GM18907 (cell line): Measurements from ENCODE around the gene RASSF4.

Experiments used
- ATAC-seq: cut with Tn5 transposase; IDR thresholded peaks from one replicate; pipeline ENCODE4 v1.9.1; 2021; ENCODE audit warnings: mild to moderate bottlenecking, moderate library complexity; ENCODE audit not compliant: unreplicated experiment

RASSF4 gene

GRCh38 chr10:44959247-44960087 lies at the start of gene RASSF4:
RASSF4 (plus strand) TSS chr10:44959802; CDS start chr10:44970203, 10,401 bp downstream.
- ATAC-seq: peak; percentile 97

GRCh38 chr10:44909910-44910309 lies 49.7 kb upstream of the RASSF4 start:
- ATAC-seq: no peak

GRCh38 chr10:44910602-44911001 lies 49.0 kb upstream of the RASSF4 start:
- no peak for ATAC-seq

DNA sequence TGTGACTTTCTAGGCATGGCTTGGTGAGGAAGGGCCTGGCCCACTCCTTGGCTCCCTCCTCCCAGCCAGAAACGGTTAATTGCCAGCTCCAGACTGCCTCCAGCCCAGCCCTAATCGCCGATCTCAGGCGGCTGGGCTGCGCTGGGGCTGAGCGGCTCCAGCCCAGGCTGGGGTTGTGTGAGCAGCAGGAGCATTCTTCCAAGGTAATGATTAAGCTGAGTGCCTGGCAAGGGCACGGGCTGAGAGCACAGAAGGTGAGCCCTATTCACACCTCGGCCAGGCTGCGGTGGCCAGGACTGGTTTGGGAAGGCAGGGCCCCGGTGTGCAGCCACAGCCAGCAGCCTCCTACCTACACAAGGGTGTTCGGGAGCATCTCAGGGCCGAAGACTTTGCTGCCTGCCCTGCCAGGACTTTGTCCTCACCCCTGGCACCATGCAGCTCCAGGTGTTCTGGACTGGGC lies 48.5 kb upstream of the RASSF4 start, which contains the start of gene TMEM72:
TSS of gene TMEM72 (plus strand) at position 257 of the 460 bp plus-strand sequence. CDS start at position 433, 176 bp downstream.
- no peak for ATAC-seq

GRCh38 chr10:44911951-44912350 lies 47.7 kb upstream of the RASSF4 start:
- no peak for ATAC-seq

DNA sequence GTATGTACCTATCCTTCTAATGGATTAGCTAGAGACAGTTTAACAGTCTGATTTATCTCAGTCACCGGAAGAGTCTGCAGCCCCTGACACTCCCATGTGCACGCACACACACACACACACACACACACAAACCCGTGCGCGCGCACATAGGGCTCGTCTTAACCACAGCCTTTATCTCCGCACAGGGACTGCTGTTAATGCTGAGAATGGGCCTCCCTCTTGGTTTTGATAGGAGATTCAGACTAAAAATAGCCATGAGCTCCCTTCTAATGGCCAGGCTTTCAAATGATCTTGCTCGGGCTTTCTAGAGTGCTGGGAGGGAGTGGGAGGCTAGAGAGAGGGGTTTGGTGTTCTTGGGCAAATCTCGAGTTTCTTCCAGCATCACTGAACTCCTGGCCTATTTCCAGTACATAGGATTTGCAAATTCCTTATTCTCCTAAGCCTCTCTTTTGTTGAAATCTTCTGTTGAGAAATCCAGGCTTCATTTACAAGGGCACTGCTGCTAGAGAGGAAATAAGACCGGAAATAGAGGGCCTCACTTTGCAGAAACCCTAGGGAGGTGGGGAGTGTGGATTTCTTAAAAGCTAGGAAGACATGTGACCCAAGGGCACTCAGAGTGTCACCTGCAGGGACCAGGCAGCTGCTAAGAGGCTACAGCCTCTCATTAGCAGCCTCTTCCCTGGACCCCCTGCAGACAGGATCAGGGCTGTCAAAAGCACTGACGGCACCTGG lies 46.1 kb upstream of the RASSF4 start:
- ATAC-seq: no peak

GRCh38 chr10:44914891-44915290 lies 44.7 kb upstream of the RASSF4 start:
- ATAC-seq: no peak

GRCh38 chr10:44916429-44916828 lies 43.2 kb upstream of the RASSF4 start:
- no peak for ATAC-seq

DNA sequence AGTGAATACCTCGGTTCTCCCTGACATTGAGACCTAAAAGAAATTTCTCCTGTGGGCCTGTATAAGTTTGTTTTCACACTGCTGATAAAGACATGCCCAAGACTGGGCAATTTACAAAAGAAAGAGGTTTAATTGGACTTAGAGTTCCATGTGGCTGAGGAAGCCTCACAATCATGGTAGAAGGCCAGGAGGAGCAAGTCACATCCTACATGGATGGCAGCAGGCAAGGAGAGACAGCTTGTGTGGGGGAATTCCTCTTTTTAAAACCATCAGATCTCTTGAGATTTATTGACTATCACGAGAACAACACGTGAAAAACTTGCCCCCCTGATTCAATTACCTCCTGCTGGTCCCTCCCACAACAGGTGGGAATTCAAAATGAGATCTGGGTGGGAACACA lies 41.8 kb upstream of the RASSF4 start:
- ATAC-seq: no peak

DNA sequence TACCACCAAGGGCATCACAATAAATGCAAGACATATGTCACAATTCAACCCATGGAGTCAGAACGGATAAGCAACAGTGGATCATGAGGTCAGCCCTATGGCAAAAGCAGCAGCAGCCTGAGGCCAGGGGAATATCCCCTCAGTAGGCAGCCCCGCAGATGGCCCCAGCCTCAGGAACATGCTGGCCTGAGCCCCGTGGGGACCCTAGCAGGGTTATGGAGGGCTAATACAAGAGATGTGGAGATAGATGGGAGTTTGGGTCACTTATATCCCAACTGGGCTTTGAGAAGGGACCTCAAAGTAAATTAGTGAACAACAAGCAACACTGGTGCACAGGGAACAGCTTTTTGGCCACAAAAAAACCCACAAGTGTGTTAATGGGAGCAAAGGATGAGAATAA lies 39.4 kb upstream of the RASSF4 start:
- ATAC-seq: no peak

DNA sequence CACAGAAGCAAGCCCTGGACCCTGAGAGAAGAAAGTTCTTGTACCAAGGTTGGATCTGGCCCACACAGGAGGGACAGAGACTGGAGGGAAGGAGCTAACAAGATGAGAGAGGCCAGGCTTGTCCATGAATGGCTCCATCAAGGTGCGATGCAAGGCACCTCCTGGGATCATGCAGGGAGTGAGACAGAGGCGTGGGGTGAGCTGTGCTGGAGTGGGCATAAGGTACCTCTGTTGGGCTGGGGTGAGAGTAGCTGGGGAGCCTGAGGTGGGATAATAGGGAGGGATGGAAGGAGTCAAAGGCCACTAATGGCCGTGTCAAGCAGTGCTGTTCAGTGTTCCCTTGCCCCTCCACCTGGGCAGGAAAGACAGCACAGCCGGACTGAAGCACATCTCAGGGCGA lies 38.5 kb upstream of the RASSF4 start:
- ATAC-seq: no peak

DNA sequence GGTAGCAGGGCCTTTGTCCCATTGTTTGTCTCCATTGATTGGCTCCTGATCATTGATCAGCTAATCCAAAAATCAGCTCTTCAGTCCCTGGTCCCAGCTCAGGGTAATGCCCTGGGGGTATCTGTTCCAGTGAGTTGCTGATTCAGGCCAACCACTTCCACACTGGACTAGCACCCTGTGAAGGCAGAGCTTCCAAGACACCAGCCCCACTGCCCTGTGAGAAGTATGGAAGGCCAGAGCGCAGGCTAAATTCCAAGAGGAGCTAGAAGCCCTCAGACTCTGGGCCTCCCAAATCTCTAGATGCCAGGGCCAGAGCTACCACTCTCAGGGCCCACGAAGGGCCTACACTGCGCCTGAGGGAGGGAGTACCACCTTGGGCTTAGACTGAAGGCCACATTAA lies 38.1 kb upstream of the RASSF4 start:
- no peak for ATAC-seq

DNA sequence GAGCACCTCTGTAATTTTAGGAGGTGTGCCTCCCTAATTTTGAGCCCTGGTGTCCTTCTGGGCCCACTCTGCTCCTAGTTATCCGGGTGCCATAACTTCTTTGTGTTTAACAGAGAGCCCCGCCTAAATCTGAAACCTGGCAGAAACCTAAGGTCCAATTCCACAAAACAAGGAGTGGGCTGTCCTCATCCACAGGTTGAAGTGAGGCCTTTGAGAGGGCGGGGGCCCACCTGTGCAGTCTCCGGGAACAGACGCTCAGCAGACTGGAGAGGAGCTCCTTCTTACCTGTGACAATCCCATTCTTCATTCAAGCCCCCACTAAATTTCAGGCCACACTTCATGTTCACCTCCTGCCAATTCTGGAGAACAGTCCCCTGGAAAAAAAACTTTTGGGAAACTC lies 37.6 kb upstream of the RASSF4 start:
- ATAC-seq: no peak

DNA sequence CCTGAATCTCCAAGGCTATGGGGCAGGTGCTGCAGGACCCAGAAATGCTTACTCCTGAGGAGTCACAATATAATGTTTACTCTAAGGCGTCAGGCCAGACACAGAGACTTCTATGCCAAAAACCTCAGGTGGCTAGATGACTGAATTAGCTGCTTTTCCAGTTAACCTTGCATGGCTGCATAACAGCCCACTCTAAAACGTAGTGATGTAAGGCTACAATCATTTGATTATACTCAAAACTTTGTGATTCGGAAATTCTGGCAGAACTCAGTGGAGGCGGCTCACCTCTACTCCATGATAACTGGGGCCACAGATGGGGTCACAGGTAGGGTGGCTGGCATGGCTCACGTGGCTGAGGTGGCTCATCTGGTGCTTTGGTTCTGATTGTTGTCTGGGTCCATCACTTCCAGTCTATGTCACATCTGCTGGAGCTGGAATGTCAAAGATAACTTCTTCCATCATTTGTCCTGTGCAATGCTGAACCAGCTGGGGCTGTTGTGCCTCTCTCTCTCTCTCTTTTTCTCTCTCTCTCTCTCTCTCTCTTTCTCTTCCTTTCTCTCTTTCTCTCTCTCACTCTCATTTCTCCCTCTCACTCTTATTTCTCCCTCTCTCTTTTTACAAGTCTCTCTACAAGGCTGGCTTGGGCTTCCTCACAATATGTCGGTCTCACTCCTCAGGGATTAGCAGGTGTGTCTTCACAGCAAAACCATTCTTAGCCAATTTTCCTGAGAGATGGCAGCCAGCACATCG lies 36.6 kb upstream of the RASSF4 start:
- ATAC-seq: no peak

DNA sequence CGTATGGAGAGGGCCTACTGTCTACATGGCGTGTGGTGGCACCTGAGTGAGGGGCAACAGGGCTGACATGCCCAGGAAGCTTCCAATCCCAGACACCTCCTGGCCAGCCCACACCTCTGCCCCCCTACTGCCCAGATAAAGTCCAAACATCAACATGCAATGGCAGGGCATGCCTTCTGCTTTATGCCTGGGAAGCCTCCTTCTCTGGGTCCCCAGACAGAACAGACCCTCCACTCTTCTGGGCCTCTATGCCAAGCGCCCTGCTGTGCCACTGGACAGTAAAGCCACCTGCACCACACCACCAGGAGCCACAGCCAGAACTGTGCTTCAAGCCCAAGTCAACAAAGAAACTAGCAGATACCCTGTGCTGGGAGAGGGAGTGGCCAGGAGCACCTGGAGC lies 36.0 kb upstream of the RASSF4 start:
- no peak for ATAC-seq

- no peak for ATAC-seq
These were observed 35.2 kb upstream of the RASSF4 start for GRCh38 chr10:44924261-44925040.

GRCh38 chr10:44925224-44925623 lies 34.4 kb upstream of the RASSF4 start:
- no peak for ATAC-seq

- ATAC-seq: no peak
These were observed 33.5 kb upstream of the RASSF4 start for GRCh38 chr10:44925811-44926750.

DNA sequence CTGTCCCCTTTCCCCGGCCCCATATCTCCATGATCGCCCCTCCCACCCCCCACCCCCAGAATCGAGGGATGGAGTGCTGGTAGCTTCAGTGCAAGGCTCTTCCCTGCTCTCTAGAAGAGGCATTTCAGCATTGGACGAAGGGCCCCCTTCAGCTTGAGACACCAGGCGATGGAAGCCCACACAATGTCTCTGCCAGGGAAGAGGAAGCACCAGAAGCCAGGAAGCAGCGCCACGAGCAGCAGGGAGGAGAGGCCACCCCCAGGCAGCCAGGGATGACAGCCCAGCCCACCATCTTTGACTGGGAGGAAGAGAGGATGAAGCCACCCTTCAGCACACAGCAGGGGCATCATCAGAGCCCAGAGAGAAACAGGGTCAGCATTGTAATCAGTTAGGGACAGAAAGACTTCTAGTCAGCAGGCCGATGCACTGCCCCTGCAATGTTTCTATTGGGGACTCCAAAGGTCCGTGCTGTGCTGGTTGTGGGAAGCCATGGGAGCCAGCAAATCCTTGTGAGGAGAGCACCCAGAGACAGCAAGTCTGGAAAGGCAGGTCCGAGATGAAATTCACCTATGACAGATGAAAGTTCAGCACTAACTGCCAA lies 32.8 kb upstream of the RASSF4 start:
- no peak for ATAC-seq
